WTC11 (cell line): Measurements from ENCODE around the gene PCGF3. TPM values are rescaled to one million over a fixed set of nuclear protein-coding genes. Genes with fewer than 3 reads are reported as not detected.

Source experiments
- ATAC-seq: fragments of 200-7000 bp; cut with Tn5 transposase; 2 replicates; pipeline ENCODE4 v1.10.0; 2021; ENCODE audit warnings: mild to moderate bottlenecking, moderate library complexity
- CTCF ChIA-PET: fragments of 300-600 bp; sonication (Branson Sonifier 250); formaldehyde crosslinking; loops from one replicate; lab custom pipeline; 2021; ENCODE audit warnings: antibody characterized with exemption; lab: Charles Lee
- POLR2A ChIA-PET: fragments of 350-600 bp; sonication (Branson Sonifier 250); formaldehyde crosslinking; loops from one replicate; lab custom pipeline; 2021; ENCODE audit warnings: antibody characterized with exemption; lab: Charles Lee
- DNase-seq: peaks from one replicate; pipeline ENCODE4 v3.0.0; 2021; ENCODE audit warnings: low spot score
- H3K27ac Mint-ChIP-seq: 2 replicates; pipeline ENCODE4 v1.8.0; 2021; ENCODE audit warnings: mixed read lengths
- H3K27me3 Mint-ChIP-seq: 2 replicates; pipeline ENCODE4 v1.8.0; 2021; ENCODE audit warnings: low read depth, mild to moderate bottlenecking, moderate library complexity, mixed read lengths
- H3K36me3 Mint-ChIP-seq: 2 replicates; pipeline ENCODE4 v1.8.0; 2021; ENCODE audit warnings: mixed read lengths
- H3K4me1 Mint-ChIP-seq: 2 replicates; pipeline ENCODE4 v1.8.0; 2022; ENCODE audit warnings: mixed read lengths
- H3K4me3 Mint-ChIP-seq: 2 replicates; pipeline ENCODE4 v1.8.0; 2021; ENCODE audit warnings: mild to moderate bottlenecking, moderate library complexity, mixed read lengths
- H3K9me3 Mint-ChIP-seq: 2 replicates; pipeline ENCODE4 v1.8.0; 2021; ENCODE audit warnings: mixed read lengths
- ATF1 ChIP-seq: sonication (generic); formaldehyde crosslinking; IDR thresholded peaks from 2 replicates; pipeline ENCODE4 v1.8.1; 2023; ENCODE audit warnings: mild to moderate bottlenecking, moderate library complexity, missing genetic modification reagents
- CBFB ChIP-seq: sonication (generic); formaldehyde crosslinking; IDR thresholded peaks from 2 replicates; pipeline ENCODE4 v1.8.1; 2022; ENCODE audit warnings: mild to moderate bottlenecking, low read depth, missing genetic modification reagents
- CREB1 ChIP-seq: sonication (generic); formaldehyde crosslinking; IDR thresholded peaks from 2 replicates; pipeline ENCODE4 v1.8.0; 2023; ENCODE audit warnings: mild to moderate bottlenecking, missing genetic modification reagents
- ESRRA ChIP-seq: sonication (generic); formaldehyde crosslinking; IDR thresholded peaks from 2 replicates; pipeline ENCODE4 v1.8.1; 2022; ENCODE audit warnings: mild to moderate bottlenecking, missing genetic modification reagents, borderline replicate concordance
- FOXJ3 ChIP-seq: sonication (generic); formaldehyde crosslinking; IDR thresholded peaks from 2 replicates; pipeline ENCODE4 v1.9.0; 2021; ENCODE audit warnings: missing genetic modification reagents, mild to moderate bottlenecking, borderline replicate concordance
- KAT7 ChIP-seq: sonication (generic); formaldehyde crosslinking; IDR thresholded peaks from 2 replicates; pipeline ENCODE4 v1.8.1; 2023; ENCODE audit warnings: missing genetic modification reagents, mild to moderate bottlenecking, borderline replicate concordance
- NR2C2 ChIP-seq: sonication (generic); formaldehyde crosslinking; IDR thresholded peaks from 2 replicates; pipeline ENCODE4 v1.8.0; 2022; ENCODE audit warnings: mild to moderate bottlenecking, missing genetic modification reagents
- OVOL2 ChIP-seq: fragments of 250-450 bp; sonication (Bioruptor Pico); IDR thresholded peaks from 2 replicates; pipeline ENCODE4 v1.9.0; 2021; ENCODE audit warnings: mild to moderate bottlenecking, borderline replicate concordance
- PRRX2 ChIP-seq: fragments of 250-450 bp; sonication (Bioruptor Pico); IDR thresholded peaks from 2 replicates; pipeline ENCODE4 v1.8.0; 2021; ENCODE audit warnings: mild to moderate bottlenecking
- ZNF138 ChIP-seq: sonication (generic); formaldehyde crosslinking; conservative IDR thresholded peaks from 2 replicates; pipeline ENCODE4 v1.8.1; 2022; ENCODE audit warnings: mild to moderate bottlenecking, moderate library complexity, missing genetic modification reagents
- ZNF219 ChIP-seq: sonication (generic); formaldehyde crosslinking; IDR thresholded peaks from 2 replicates; pipeline ENCODE4 v1.8.0; 2023; ENCODE audit warnings: missing genetic modification reagents, mild to moderate bottlenecking, borderline replicate concordance
- ZNF671 ChIP-seq: fragments of 250-450 bp; sonication (Bioruptor Pico); IDR thresholded peaks from 2 replicates; pipeline ENCODE4 v1.8.0; 2021; ENCODE audit warnings: mild to moderate bottlenecking
- total RNA-seq: library from RNA; stranded (reverse); gene quantifications from 3 replicates; pipeline ENCODE4 v1.2.3, GENCODE V29; 2021
- TF ChIP-seq, protein P1 (sequence below): sonication (generic); formaldehyde crosslinking; IDR thresholded peaks from 2 replicates; pipeline ENCODE4 v1.8.1; 2023; ENCODE audit warnings: mild to moderate bottlenecking, missing genetic modification reagents
- TF ChIP-seq, protein P2 (sequence below): sonication (generic); formaldehyde crosslinking; IDR thresholded peaks from 2 replicates; pipeline ENCODE4 v1.8.1; 2022; ENCODE audit warnings: low read depth, mild to moderate bottlenecking, moderate library complexity, missing genetic modification reagents, borderline replicate concordance
- TF ChIP-seq, protein P3 (sequence below): sonication (generic); formaldehyde crosslinking; IDR thresholded peaks from 2 replicates; pipeline ENCODE4 v1.8.1; 2022; ENCODE audit warnings: missing genetic modification reagents, borderline replicate concordance
- TF ChIP-seq, protein P4 (sequence below): sonication (generic); formaldehyde crosslinking; IDR thresholded peaks from 2 replicates; pipeline ENCODE4 v1.8.0; 2023; ENCODE audit warnings: missing genetic modification reagents
- TF ChIP-seq, protein P5 (sequence below): sonication (generic); formaldehyde crosslinking; IDR thresholded peaks from 2 replicates; pipeline ENCODE4 v1.8.1; 2023; ENCODE audit warnings: mild to moderate bottlenecking, missing genetic modification reagents, moderate library complexity

The PCGF3 gene
- total RNA-seq, 1 experiment from 2014 or later: 65.7 TPM

DNA sequence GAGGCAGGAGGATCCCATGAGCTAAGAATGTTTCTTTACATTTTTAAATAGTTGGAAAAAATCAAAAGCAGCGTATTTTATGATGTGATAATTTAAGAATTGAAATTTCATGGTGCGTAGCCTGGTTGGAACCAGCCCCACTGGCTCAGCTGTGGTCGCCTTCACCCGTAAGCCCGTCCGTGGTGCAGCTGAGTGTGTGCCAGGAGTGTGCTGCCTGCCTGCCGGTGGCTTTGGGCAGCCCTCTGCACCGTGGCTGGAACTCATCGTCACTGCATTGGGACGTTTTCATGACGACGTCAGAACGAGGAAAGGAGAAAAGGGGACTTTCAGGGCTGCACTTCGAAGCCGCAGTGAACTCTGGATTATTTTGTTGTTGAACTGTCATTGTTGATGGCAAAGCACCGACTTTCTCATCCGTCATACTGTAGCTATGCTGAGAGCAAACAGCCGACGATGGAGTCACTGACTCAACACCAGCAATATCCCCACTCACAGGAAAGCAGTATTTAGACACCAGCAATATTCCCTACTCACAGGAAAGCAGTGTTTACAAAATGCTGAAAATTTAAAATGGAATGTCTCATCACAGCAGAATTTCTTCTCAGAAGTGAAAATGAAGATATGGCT lies 35.1 kb downstream of the PCGF3 start:
- H3K36me3 Mint-ChIP-seq: peaks cover 35% of the 10 kb centered on the region
- ChIA-PET POLR2A (interaction anchor here (0.6 kb wide), 1 partner anchor 243 kb away, joined by 7 read pairs; no protein-coding TSS in a partner anchor), CTCF (interaction anchor here (0.9 to 3.6 kb wide), 4 partner anchors 17 to 247 kb away, joined by 3 to 21 read pairs (median 8); no protein-coding TSS in a partner anchor)
- H3K27me3 Mint-ChIP-seq: no peaks in the 10 kb centered on the region
- H3K9me3 Mint-ChIP-seq: no peaks in the 10 kb centered on the region
- no peak overlapping the region for H3K27ac Mint-ChIP-seq
- no peak for DNase-seq
- ATAC-seq: no peak
- H3K4me1 Mint-ChIP-seq: no peaks in the 10 kb centered on the region
- TF ChIP-seq, protein P1, sequence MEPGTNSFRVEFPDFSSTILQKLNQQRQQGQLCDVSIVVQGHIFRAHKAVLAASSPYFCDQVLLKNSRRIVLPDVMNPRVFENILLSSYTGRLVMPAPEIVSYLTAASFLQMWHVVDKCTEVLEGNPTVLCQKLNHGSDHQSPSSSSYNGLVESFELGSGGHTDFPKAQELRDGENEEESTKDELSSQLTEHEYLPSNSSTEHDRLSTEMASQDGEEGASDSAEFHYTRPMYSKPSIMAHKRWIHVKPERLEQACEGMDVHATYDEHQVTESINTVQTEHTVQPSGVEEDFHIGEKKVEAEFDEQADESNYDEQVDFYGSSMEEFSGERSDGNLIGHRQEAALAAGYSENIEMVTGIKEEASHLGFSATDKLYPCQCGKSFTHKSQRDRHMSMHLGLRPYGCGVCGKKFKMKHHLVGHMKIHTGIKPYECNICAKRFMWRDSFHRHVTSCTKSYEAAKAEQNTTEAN (CRISPR knock-in tag): no peak
- TF ChIP-seq, protein P2, sequence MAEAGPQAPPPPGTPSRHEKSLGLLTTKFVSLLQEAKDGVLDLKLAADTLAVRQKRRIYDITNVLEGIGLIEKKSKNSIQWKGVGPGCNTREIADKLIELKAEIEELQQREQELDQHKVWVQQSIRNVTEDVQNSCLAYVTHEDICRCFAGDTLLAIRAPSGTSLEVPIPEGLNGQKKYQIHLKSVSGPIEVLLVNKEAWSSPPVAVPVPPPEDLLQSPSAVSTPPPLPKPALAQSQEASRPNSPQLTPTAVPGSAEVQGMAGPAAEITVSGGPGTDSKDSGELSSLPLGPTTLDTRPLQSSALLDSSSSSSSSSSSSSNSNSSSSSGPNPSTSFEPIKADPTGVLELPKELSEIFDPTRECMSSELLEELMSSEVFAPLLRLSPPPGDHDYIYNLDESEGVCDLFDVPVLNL: no peak
- no peak for TF ChIP-seq CBFB (CRISPR knock-in tag)
- no peak for TF ChIP-seq FOXJ3 (CRISPR knock-in tag)
- no peak for TF ChIP-seq ZNF219 (CRISPR knock-in tag)
- no peak for TF ChIP-seq CREB1
- no peak for TF ChIP-seq ZNF138 (CRISPR knock-in tag)
- no peak for TF ChIP-seq KAT7 (CRISPR knock-in tag)
- no peak for TF ChIP-seq NR2C2
- TF ChIP-seq, protein P3, sequence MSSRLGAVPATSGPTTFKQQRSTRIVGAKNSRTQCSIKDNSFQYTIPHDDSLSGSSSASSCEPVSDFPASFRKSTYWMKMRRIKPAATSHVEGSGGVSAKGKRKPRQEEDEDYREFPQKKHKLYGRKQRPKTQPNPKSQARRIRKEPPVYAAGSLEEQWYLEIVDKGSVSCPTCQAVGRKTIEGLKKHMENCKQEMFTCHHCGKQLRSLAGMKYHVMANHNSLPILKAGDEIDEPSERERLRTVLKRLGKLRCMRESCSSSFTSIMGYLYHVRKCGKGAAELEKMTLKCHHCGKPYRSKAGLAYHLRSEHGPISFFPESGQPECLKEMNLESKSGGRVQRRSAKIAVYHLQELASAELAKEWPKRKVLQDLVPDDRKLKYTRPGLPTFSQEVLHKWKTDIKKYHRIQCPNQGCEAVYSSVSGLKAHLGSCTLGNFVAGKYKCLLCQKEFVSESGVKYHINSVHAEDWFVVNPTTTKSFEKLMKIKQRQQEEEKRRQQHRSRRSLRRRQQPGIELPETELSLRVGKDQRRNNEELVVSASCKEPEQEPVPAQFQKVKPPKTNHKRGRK: no peak
- no peak for TF ChIP-seq ZNF671 (CRISPR knock-in tag)
- no peak for TF ChIP-seq ATF1 (CRISPR knock-in tag)
- H3K4me3 Mint-ChIP-seq: no peak overlapping the region

DNA sequence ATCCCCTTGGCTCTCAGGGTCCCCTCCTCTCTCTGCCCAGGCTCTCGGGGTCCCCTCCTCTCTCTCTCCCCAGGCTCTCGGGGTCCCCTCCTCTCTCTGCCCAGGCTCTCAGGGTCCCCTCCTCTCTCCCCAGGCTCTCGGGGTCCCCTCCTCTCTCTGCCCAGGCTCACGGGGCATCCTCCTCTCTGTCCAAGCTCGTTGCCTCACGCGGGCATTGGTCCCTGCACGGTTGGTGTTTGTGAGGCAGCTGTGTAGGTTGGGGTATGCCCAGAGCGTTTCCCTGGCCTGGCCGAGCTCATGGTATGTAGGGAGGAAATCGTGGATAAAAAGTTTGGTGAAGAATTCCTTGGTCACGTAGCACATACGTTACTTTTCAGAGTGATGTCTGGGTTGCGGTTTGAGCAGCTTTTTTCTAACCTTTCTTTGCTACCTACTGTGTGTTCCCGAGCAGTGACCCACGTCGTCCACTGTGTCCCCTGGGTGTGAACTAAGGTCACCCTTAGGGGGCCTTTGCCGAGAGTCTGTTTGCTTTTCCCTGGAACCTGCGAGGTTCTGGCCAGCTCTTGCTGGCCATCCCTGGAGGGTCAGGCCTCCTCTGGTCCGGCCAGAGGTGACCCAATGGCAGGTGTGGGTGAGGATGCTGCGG lies 36.6 kb downstream of the PCGF3 start:
- no peak for DNase-seq
- Mint-ChIP-seq H3K4me1 (no peaks in the 10 kb centered on the region), H3K27ac (no peak overlapping the region), H3K9me3 (no peaks in the 10 kb centered on the region), H3K27me3 (no peaks in the 10 kb centered on the region), H3K36me3 (peaks cover 35% of the 10 kb centered on the region), H3K4me3 (no peak overlapping the region)
- CTCF ChIA-PET: interaction anchor here (0.6 to 3.6 kb wide), 32 partner anchors 9 to 265 kb away, joined by 3 to 24 read pairs (median 5); partner anchors contain the start of genes ATP5ME, GAK and TMEM175
- TF ChIP-seq OVOL2 (CRISPR knock-in tag) (no peak), ESRRA (CRISPR knock-in tag) (no peak), PRRX2 (no peak)
- TF ChIP-seq, protein P4, sequence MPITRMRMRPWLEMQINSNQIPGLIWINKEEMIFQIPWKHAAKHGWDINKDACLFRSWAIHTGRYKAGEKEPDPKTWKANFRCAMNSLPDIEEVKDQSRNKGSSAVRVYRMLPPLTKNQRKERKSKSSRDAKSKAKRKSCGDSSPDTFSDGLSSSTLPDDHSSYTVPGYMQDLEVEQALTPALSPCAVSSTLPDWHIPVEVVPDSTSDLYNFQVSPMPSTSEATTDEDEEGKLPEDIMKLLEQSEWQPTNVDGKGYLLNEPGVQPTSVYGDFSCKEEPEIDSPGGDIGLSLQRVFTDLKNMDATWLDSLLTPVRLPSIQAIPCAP (CRISPR knock-in tag): peak; percentile 18; the same call in 1 of the 2 replicates
- TF ChIP-seq, protein P5, sequence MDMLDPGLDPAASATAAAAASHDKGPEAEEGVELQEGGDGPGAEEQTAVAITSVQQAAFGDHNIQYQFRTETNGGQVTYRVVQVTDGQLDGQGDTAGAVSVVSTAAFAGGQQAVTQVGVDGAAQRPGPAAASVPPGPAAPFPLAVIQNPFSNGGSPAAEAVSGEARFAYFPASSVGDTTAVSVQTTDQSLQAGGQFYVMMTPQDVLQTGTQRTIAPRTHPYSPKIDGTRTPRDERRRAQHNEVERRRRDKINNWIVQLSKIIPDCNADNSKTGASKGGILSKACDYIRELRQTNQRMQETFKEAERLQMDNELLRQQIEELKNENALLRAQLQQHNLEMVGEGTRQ: no peak
- peak; percentile 25 for ATAC-seq
- POLR2A ChIA-PET: no interaction called here
